ENCODE results near the gene TAF4.

TAF4 gene

DNA sequence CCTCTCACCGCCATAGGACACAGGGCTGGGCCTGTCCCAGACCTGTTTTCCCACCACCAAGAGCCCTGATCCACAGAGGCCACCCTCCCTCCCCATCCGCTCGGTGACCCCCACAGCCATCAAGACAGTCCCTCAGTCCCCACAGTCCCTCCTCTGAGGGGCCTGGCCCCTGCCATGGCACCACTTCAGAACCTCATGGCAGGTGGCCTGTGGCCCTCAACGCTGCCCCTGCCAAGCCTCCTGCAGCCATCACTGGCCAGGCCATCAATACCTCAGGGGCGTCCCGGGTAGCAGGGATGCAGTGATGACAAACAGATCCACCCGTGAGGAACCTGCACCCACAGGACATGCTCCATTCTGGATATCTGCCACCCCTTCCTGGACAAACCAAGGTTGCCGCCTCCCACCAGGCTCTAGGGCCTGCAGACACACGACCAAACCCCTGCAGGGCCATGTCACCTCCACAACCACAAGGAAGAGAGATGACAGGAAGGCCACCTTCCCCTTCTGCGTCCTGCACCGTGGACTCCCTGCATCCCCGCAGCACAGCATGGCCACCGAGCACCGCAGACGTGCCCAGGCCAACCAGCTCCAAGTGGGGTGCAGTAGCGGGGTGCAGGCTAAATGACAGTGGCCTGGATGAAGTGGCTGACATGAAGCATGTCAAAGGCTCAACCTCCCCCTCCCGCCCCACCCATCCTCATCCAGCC lies 14.0 kb downstream of the TAF4 start:
- no peak for DNase-seq (ENCODE audit: low read depth)
- no peak overlapping the region for H3K4me3 ChIP-seq (ENCODE audit: control insufficient read depth, low read depth, low read length)
- TF ChIP-seq, protein P1, sequence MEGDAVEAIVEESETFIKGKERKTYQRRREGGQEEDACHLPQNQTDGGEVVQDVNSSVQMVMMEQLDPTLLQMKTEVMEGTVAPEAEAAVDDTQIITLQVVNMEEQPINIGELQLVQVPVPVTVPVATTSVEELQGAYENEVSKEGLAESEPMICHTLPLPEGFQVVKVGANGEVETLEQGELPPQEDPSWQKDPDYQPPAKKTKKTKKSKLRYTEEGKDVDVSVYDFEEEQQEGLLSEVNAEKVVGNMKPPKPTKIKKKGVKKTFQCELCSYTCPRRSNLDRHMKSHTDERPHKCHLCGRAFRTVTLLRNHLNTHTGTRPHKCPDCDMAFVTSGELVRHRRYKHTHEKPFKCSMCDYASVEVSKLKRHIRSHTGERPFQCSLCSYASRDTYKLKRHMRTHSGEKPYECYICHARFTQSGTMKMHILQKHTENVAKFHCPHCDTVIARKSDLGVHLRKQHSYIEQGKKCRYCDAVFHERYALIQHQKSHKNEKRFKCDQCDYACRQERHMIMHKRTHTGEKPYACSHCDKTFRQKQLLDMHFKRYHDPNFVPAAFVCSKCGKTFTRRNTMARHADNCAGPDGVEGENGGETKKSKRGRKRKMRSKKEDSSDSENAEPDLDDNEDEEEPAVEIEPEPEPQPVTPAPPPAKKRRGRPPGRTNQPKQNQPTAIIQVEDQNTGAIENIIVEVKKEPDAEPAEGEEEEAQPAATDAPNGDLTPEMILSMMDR (IDR thresholded peaks at IDR 0.05; ENCODE audit: control insufficient read depth, insufficient read depth, low read depth, low read length, missing control alignments) = no peak

DNA sequence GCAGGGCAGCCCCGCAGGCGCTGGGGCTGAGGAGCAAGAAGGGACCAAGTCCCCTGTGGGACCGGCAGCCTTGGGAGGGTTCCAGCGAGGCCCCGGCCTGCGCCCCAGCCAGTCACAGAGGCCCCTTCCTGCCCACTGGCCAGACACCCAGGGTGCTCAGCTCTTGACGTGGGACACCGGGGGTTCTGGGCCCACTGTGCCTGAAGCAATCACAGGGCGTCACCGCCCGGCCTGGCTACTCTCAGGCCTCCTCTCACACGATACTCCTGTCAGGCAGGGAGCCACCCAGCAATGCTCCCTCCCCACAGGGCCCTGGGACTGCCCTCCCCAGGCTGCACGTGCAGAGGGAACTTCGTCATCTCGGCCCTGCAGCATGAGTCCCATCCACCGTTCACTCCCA lies 14.5 kb downstream of the TAF4 start:
- H3K4me3 ChIP-seq (ENCODE audit: control insufficient read depth, low read depth, low read length) = no peak overlapping the region
- TF ChIP-seq, protein P1 (IDR thresholded peaks at IDR 0.05; ENCODE audit: control insufficient read depth, insufficient read depth, low read depth, low read length, missing control alignments) = no peak
- DNase-seq (ENCODE audit: low read depth) = no peak

DNA sequence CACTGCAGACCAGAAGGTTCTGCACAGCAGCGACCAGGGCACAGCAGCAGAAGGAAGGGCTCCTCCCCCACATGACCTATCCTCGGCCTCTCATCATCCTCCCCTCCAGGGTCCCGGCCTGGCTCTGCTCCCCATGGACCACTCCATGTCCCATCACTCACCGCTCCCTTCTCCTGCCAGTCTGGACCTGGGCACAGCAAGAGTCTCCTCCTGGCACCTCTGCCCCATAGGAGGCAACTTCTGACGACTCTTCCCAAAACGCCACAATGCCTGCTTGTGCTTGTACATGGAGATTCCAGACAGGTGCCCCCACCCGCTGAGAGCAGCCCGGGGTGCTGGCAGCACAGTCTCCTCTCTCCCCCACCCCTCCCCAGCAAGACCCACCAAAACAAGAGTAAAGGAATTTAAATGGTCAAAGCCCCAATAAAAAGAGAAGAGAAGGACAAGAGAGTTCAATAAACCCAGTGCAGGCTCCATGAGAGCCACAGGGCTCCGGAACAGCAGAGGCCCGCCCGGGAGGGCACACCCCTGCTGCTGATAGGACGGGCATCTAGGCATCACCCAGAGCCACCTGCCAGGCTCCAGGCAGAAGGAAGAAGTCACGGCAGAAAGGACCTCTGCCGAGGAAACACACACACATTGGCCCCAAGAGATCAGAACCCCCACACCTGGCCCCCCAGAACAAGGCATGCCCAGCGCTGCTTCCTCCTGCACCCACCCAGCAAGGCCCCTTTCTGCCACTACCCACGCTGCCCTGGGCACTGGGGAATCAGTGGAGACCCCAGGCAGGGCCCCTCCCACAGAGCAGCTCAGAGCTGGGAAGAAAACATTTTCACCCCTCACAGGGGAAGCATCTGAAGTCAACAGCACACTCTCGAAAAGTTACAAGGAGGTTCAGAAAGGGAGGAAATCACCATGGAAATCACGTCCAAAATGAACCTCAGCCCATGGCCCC lies 15.2 kb downstream of the TAF4 start:
- no peak for DNase-seq (ENCODE audit: low read depth)
- TF ChIP-seq, protein P1 (IDR thresholded peaks at IDR 0.05; ENCODE audit: control insufficient read depth, insufficient read depth, low read depth, low read length, missing control alignments) = no peak
- H3K4me3 ChIP-seq (ENCODE audit: control insufficient read depth, low read depth, low read length) = no peak overlapping the region

DNA sequence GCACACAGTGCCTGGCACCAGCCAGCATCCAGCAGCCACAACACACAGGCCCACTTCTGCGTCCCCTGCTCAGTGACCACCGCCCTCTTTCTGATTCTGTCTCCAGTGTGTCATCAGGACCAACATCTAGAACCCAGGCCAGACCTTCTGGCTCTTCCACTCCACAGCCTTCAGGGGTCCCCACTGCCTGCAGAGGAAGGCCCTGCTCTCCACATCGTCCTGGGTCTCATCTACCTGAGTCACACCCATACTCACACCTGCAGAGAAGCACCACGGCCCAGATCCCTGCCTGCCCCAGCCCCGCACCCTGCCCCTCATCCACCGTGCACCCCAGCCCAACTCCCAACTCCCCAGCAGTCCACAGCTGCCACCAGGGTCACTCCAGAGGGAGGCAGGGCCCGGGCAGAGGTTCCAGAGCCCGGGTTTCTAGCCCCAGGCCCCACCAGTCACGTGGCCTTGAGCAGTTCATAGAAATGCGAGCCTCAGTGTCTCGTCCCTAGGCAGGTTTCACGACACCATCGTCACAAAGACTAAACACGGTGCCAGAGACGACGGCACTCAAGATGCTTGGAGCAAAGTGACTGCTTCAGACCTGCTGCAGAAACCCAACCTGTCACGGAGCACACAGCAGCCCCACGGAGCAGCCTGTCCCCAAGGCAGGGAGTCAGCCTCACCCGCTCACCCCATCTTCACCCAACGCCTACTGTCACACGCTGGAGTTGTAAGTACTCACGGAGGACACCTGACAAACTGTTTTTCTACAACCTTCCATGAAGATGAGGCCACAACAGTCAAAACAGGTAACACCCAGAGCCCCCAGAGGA lies 16.1 kb downstream of the TAF4 start:
- no peak for DNase-seq (ENCODE audit: low read depth)
- H3K4me3 ChIP-seq (ENCODE audit: control insufficient read depth, low read depth, low read length) = no peak overlapping the region
- TF ChIP-seq, protein P1 (IDR thresholded peaks at IDR 0.05; ENCODE audit: control insufficient read depth, insufficient read depth, low read depth, low read length, missing control alignments) = no peak

DNA sequence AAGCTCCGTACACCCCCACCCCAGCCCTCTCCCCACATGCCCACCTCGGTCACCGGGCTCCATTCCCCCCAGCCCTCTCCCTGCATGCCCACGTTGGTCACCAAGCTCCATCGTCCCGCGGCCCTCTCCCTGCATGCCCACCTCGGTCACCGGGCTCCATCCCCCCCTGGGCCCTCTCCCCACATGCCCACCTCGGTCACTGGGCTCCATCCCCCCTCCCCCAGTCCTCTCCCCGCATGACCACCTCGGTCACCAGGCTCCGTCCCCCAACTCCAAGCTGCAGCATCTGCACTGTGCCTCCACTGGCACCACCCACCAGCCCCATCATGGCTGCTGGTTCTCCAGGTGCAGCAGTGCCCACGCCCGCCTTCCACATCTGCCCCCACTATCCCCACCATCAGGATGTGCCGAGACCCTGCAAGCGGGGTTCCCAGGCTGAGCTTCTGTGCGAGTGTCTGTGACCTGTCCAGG lies 16.8 kb downstream of the TAF4 start:
- H3K4me3 ChIP-seq (ENCODE audit: control insufficient read depth, low read depth, low read length) = no peak overlapping the region
- DNase-seq (ENCODE audit: low read depth) = no peak
- TF ChIP-seq, protein P1 (IDR thresholded peaks at IDR 0.05; ENCODE audit: control insufficient read depth, insufficient read depth, low read depth, low read length, missing control alignments) = no peak

DNA sequence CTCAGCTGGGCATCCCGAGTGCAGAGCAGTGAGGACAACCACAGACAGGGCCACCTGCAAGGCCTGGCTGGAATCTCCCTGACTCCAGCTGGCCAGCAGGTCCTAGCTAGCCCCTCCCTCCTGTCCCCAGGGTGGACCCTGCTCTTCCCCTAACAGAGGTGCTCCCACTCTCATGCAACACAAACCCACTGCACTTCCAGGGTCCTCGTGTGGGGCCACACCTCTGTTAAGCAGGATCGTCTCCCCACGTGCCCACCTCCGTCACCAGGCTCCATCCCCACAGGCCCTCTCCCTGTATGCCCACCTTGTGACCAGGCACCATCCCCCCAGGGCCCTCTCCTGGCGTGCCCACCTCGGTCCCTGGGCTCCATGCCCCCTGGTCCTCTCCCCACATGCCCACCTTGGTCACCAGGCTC lies 17.3 kb downstream of the TAF4 start:
- no peak overlapping the region for H3K4me3 ChIP-seq (ENCODE audit: control insufficient read depth, low read depth, low read length)
- TF ChIP-seq, protein P1 (IDR thresholded peaks at IDR 0.05; ENCODE audit: control insufficient read depth, insufficient read depth, low read depth, low read length, missing control alignments) = no peak
- no peak for DNase-seq (ENCODE audit: low read depth)

Data from AG09309 (cell line).